Cardiac muscle cell (in vitro differentiated cells and primary cell): Measurements from ENCODE around the gene HCRTR1. TPM values are rescaled to one million over a fixed set of nuclear protein-coding genes. Genes with fewer than 3 reads are reported as not detected.
A peak's percentile ranks its signal among the peaks of the same experiment; 100 is the strongest.

ENCODE experiments used
- DNase-seq, 2 donors: peaks; one replicate each; pipeline versions ENCODE4 v3.0.0 to v3.0.0-alpha.2; 2010 to 2017; ENCODE audit warnings: low read depth in 1 of 2, low spot score in 1 of 2
- H3K27ac ChIP-seq: fragments of 200-600 bp; sonication (generic); 2 replicates; pipeline ENCODE4 v1.5.1; 2016
- H3K27me3 ChIP-seq: fragments of 200-600 bp; sonication (generic); 2 replicates; pipeline ENCODE4 v1.6.0; 2016; ENCODE audit warnings: control low read depth
- H3K36me3 ChIP-seq: fragments of 200-600 bp; sonication (generic); 2 replicates; pipeline ENCODE4 v1.5.1; 2016; ENCODE audit warnings: control low read depth
- H3K4me1 ChIP-seq: fragments of 200-600 bp; sonication (generic); 2 replicates; pipeline ENCODE4 v1.8.1; 2017; ENCODE audit warnings: low read depth, mild to moderate bottlenecking, mixed run types
- H3K4me3 ChIP-seq: fragments of 200-600 bp; sonication (generic); 2 replicates; pipeline ENCODE4 v1.5.1; 2016; ENCODE audit warnings: mild to moderate bottlenecking
- H3K9me3 ChIP-seq: fragments of 200-600 bp; sonication (generic); 2 replicates; pipeline ENCODE4 v1.5.1; 2017; ENCODE audit warnings: low read depth, mild to moderate bottlenecking, control low read depth
- polyA plus RNA-seq: library from polyadenylated mRNA; unstranded; fragments of >200 nt; fragmentation: Nextera tagmentation; extraction: Ambion mirVana; gene quantifications from 2 replicates; pipeline ENCODE4 v1.2.1, GENCODE V29; 2016
- total RNA-seq: library from RNA; depleted of rRNA; stranded (reverse); fragments of >200 nt; gene quantifications from 2 replicates; pipeline ENCODE4 v1.2.3, GENCODE V29; 2016
- TF ChIP-seq, protein P1 (sequence below): IDR thresholded peaks from 2 replicates; pipeline ENCODE4 v1.5.1; 2012; ENCODE audit warnings: low read depth, mild to moderate bottlenecking, low read length

HCRTR1 gene
- total and polyA plus RNA-seq, 2 experiments from 2014 or later = not detected

DNA sequence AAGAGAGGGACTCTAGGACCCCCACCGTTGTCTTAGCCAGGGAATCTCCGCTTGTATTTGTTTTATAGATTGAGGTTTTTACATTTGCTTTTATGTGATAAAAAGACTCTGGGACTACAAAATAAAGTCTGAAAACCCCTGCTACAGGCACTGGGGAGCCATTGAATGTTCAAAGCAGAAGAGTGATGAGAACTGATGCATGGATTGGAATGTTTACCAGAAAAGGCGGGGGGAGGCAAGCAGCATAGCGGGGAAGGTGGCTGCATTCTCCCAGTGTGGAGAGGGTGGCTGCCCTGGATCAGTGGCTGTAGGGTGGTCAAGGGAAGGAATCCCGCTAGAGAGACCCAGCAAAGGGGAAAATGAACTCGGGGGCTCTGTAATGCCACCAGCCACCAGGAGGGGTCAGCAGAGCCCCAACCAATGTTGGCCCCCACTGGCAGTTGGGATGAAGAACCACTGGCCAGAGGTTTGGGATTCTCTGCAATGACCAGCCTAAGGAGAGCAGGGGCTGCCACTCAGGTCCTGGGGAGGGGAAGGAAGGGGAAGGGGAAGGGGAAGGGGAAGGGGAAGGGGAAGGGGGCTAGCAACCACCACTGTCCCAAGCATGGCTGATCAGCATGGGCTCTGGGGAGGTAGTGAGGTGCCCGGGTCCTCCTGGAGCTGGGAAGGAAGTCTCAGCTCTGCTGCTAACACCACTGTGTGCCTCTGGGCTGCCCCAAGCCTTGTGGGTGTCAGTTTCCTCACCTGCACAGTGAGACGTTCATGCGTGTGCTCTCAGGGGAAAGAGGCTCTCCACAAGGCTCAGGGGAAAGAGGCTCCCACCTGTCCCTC lies 46.3 kb downstream of the HCRTR1 start:
- no peaks in the 10 kb centered on the region for H3K9me3 ChIP-seq
- TF ChIP-seq, protein P1, sequence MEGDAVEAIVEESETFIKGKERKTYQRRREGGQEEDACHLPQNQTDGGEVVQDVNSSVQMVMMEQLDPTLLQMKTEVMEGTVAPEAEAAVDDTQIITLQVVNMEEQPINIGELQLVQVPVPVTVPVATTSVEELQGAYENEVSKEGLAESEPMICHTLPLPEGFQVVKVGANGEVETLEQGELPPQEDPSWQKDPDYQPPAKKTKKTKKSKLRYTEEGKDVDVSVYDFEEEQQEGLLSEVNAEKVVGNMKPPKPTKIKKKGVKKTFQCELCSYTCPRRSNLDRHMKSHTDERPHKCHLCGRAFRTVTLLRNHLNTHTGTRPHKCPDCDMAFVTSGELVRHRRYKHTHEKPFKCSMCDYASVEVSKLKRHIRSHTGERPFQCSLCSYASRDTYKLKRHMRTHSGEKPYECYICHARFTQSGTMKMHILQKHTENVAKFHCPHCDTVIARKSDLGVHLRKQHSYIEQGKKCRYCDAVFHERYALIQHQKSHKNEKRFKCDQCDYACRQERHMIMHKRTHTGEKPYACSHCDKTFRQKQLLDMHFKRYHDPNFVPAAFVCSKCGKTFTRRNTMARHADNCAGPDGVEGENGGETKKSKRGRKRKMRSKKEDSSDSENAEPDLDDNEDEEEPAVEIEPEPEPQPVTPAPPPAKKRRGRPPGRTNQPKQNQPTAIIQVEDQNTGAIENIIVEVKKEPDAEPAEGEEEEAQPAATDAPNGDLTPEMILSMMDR = peak; percentile 86
- H3K4me3 ChIP-seq = no peak overlapping the region
- no peaks in the 10 kb centered on the region for H3K4me1 ChIP-seq
- no peaks in the 10 kb centered on the region for H3K27me3 ChIP-seq
- H3K27ac ChIP-seq = no peak overlapping the region
- H3K36me3 ChIP-seq = no peaks in the 10 kb centered on the region
- DNase-seq = peak; percentile 59 to 66

DNA sequence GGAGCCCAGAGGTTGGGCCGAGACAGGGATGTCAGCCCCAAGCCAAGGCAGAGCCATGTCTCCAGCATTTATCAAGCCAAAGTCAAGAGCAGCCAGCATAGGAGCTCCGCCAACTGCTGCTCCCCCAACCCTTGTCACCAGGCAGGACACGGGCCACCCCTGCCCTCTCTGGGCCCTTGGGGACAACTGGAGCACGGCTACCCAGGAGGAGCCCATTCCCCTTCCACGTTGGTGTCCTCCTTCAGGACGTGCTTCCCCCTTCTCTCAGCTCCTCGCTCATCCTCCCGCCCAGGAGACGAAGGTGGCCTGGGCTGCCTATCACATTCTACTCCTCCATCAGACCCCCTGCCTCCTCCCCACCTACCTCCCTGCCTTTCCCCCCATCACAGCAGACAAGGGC lies 47.0 kb downstream of the HCRTR1 start:
- H3K27ac ChIP-seq = no peak overlapping the region
- TF ChIP-seq, protein P1 = no peak
- H3K36me3 ChIP-seq = no peaks in the 10 kb centered on the region
- H3K9me3 ChIP-seq = no peaks in the 10 kb centered on the region
- H3K4me3 ChIP-seq = no peak overlapping the region
- H3K27me3 ChIP-seq = no peaks in the 10 kb centered on the region
- no peak for DNase-seq
- peaks cover 3% of the 10 kb centered on the region for H3K4me1 ChIP-seq

DNA sequence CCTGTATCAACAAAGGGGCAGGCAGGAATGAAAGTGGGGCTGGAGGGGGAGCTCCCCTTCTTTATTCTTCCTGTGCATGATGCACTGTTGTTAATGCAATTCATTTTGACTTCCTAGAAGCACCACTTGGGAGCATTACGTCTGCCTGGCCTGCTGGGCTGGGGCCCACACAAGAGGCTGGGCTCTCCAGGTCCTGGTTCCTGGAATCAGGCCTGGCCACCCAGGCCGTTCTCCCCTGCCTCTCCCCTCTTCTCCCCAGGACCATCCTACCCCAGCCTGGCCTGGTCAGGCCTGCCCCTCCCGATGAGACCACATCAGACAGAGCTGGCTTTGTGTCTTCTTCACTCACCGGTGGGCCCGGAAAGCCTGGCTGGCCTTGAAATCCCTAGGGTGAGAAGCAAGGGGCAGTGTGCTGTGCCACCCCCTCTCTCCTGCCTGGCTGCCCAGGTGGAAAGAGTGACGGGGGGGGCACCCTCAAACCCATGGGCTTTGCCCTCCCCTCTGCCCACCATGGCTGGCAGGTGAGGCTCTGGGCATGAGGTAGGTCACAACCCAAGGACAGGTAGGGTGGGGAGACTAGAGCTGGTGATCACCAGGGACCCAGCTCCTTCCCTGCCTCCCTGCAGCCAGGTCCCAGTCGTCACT lies 47.9 kb downstream of the HCRTR1 start:
- TF ChIP-seq, protein P1 = no peak
- no peak for DNase-seq
- Histone ChIP-seq H3K4me3 (no peak overlapping the region), H3K27ac (no peak overlapping the region), H3K27me3 (no peaks in the 10 kb centered on the region), H3K9me3 (no peaks in the 10 kb centered on the region), H3K4me1 (peaks cover 11% of the 10 kb centered on the region), H3K36me3 (no peaks in the 10 kb centered on the region)

DNA sequence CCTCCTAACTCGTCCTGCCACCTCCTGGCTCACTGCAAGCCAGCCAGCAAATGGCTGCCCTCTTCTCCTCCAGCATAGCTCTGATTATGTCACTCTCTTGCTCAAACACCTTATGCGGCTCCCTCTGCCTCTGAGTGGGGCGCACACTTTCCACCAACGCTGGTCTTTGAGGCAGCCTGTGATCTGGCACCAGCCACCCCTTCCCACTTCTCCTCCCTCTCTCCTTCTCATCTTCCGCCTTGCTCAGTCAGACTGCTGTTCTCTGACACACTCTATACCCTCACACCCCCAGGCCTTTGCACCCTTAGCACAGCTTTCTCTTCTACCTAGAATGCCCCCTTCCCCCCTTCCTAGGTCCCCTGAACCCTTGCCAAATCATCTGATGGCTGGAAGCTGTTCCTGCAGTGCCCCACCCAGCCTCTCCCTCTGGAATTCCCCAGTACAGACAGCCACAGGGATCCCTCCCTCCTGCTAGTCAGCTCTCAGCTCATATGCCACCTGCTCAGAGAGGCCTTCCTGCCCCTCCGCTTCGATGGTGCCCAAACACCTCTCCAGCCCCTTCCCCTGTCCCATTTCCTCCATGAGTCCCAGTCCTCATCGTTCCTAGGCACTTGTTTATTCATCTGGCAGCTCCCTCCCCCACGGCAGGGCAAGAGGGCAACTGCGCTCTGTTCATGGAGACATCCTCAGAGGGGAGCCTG lies 48.9 kb downstream of the HCRTR1 start:
- Histone ChIP-seq H3K9me3 (no peaks in the 10 kb centered on the region), H3K4me3 (no peak overlapping the region), H3K4me1 (peaks cover 17% of the 10 kb centered on the region), H3K36me3 (no peaks in the 10 kb centered on the region), H3K27me3 (no peaks in the 10 kb centered on the region), H3K27ac (no peak overlapping the region)
- peak in 1 of 2 donors; percentile 26 for DNase-seq
- TF ChIP-seq, protein P1 = no peak

DNA sequence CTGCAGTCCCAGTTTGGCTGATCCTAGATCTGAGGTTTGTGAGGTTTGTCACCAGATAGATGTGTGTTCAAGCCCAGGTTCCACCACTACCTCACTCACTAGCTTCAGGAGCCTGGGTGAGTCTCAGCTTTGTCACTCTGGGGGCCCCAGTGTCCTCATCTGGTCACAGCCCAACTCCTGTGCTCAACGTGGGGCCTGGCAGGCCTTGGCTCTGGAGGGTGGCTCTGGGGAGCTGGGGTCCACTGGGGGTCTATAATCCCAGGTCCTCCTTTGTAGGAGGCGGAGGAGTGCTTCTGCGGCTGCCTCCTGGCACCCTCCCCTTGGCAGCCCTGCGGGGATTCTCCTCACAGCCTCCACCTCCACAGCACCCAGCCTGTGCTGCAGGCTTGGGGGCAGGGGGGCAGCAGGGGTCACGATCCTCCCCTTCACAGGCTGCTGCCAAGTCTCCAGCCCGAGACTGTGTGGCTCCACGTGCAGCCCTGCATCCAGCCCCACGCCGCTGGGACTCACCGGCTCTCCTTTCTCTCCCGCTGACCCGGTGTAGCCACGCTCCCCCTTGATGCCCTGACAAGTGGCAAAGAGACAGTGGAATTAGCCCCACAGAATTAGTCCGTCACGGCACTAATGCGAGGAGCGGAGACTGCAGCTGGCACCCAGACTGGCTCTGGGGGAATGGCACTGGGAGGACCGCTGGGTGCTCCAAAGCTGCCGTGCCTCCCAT lies 49.7 kb downstream of the HCRTR1 start:
- DNase-seq = no peak
- TF ChIP-seq, protein P1 = no peak
- no peak overlapping the region for H3K27ac ChIP-seq
- no peak overlapping the region for H3K4me3 ChIP-seq
- H3K36me3 ChIP-seq = no peaks in the 10 kb centered on the region
- peaks cover 17% of the 10 kb centered on the region for H3K4me1 ChIP-seq
- no peaks in the 10 kb centered on the region for H3K27me3 ChIP-seq
- no peaks in the 10 kb centered on the region for H3K9me3 ChIP-seq
